H1 (cell line): ENCODE measurements around the gene SMIM5. TPM values are rescaled to one million over a fixed set of nuclear protein-coding genes. Genes with fewer than 3 reads are reported as not detected.
A peak's percentile ranks its signal among the peaks of the same experiment; 100 is the strongest.

ENCODE experiments used
- CTCF ChIA-PET: fragments of 300-600 bp; sonication (Branson Sonifier 250); formaldehyde crosslinking; loops from one replicate; lab custom pipeline; 2021; ENCODE audit not compliant: partially characterized antibody; lab: Charles Lee
- POLR2A ChIA-PET: fragments of 300-600 bp; sonication (Branson Sonifier 250); formaldehyde crosslinking; loops from one replicate; lab custom pipeline; 2021; ENCODE audit warnings: inconsistent platforms; ENCODE audit not compliant: partially characterized antibody; lab: Charles Lee
- DNase-seq, 2 experiments: peaks; one replicate each; pipeline versions ENCODE4 v3.0.0 to v3.0.0-alpha.2; 2010 to 2022; ENCODE audit warnings: low spot score in 2 of 2, low read depth in 1 of 2, mixed read lengths in 1 of 2
- FAIRE-seq: peaks from 2 replicates; lab custom pipeline; 2011; peaks lifted over from hg19 to GRCh38; lab: Jason Lieb, UNC
- H2AFZ ChIP-seq: 2 replicates; pipeline ENCODE4 v1.8.1; 2012; ENCODE audit warnings: low read length, inconsistent platforms
- H2AK5ac ChIP-seq: 2 replicates; pipeline ENCODE4 v1.6.1; 2013; ENCODE audit warnings: low read depth, low read length
- H2BK120ac ChIP-seq: replicated peaks from 2 replicates; pipeline ENCODE3; 2013; ENCODE audit warnings: low read depth, low read length, inconsistent platforms
- H2BK12ac ChIP-seq: 2 replicates; pipeline ENCODE4 v1.6.1; 2013; ENCODE audit warnings: low read depth, low read length
- H2BK15ac ChIP-seq: 2 replicates; pipeline ENCODE4 v1.6.1; 2013; ENCODE audit warnings: low read length
- H2BK20ac ChIP-seq: 2 replicates; pipeline ENCODE4 v1.6.1; 2013; ENCODE audit warnings: low read length
- H2BK5ac ChIP-seq: 2 replicates; pipeline ENCODE4 v1.6.1; 2013; ENCODE audit warnings: low read depth, low read length
- H3K14ac ChIP-seq: 2 replicates; pipeline ENCODE4 v1.6.1; 2013; ENCODE audit warnings: inconsistent platforms; ENCODE audit not compliant: insufficient read length
- H3K18ac ChIP-seq: 2 replicates; pipeline ENCODE4 v1.6.1; 2013; ENCODE audit warnings: low read length; ENCODE audit errors: extremely low read depth
- H3K23ac ChIP-seq: 2 replicates; pipeline ENCODE4 v1.6.1; 2013; ENCODE audit warnings: inconsistent platforms; ENCODE audit not compliant: insufficient read length
- H3K23me2 ChIP-seq: 2 replicates; pipeline ENCODE4 v1.6.1; 2013; ENCODE audit warnings: low read depth, low read length
- H3K27ac ChIP-seq: 2 replicates; pipeline ENCODE4 v1.6.1; 2011; ENCODE audit warnings: low read depth, low read length, inconsistent platforms
- H3K27me3 ChIP-seq, 4 experiments: replicated peaks in 1 of 4; 1 replicate in 1 of 4; 2 replicates in 3 of 4; pipeline versions ENCODE4 v1.6.1 to v1.8.1; 2011 to 2013; ENCODE audit warnings: low read length in 3 of 4, mild to moderate bottlenecking in 3 of 4, inconsistent platforms in 2 of 4, mixed read lengths in 2 of 4, moderate library complexity in 1 of 4; ENCODE audit not compliant: control insufficient read depth in 3 of 4, insufficient read depth in 3 of 4; ENCODE audit errors: extremely low read depth in 1 of 4
- H3K36me3 ChIP-seq, 4 experiments: 2 replicates each; pipeline versions ENCODE4 v1.6.1 to v1.8.1; 2011 to 2013; ENCODE audit warnings: mild to moderate bottlenecking in 4 of 4, low read length in 3 of 4, moderate library complexity in 2 of 4, control low read depth in 1 of 4, inconsistent platforms in 1 of 4; ENCODE audit not compliant: insufficient read depth in 4 of 4, control insufficient read depth in 2 of 4
- H3K4ac ChIP-seq: replicated peaks from 2 replicates; pipeline ENCODE3; 2013; ENCODE audit warnings: low read length, low read depth, mixed read lengths, inconsistent platforms; ENCODE audit not compliant: insufficient read length
- H3K4me1 ChIP-seq, 4 experiments: replicated peaks in 1 of 4; 1 replicate in 1 of 4; 2 replicates in 3 of 4; pipeline versions ENCODE4 v1.6.1 to v1.8.1; 2011 to 2013; ENCODE audit warnings: low read length in 3 of 4, inconsistent platforms in 2 of 4, mixed read lengths in 1 of 4; ENCODE audit not compliant: insufficient read depth in 4 of 4, control insufficient read depth in 3 of 4
- H3K4me2 ChIP-seq, 2 experiments: 2 replicates each; pipeline versions ENCODE4 v1.6.1 to v1.8.1; 2011 to 2013; ENCODE audit warnings: low read depth in 2 of 2, low read length in 2 of 2, control low read depth in 1 of 2, inconsistent platforms in 1 of 2, mild to moderate bottlenecking in 1 of 2; ENCODE audit not compliant: insufficient read depth in 1 of 2
- H3K4me3 ChIP-seq, 4 experiments: fragments of 200-600, 300-600 bp in 1 of 4; sonication (generic), shearing (Covaris generic), sonication (Bioruptor Twin) in 1 of 4; 2 replicates each; pipeline versions ENCODE4 v1.5.1 to v1.8.1; 2011 to 2016; ENCODE audit warnings: low read length in 4 of 4, low read depth in 3 of 4, control low read depth in 2 of 4, inconsistent platforms in 2 of 4, mild to moderate bottlenecking in 2 of 4, mixed read lengths in 1 of 4, moderate library complexity in 1 of 4; ENCODE audit not compliant: insufficient read depth in 2 of 4; ENCODE audit errors: extremely low read depth in 1 of 4
- H3K56ac ChIP-seq: replicated peaks from 2 replicates; pipeline ENCODE3; 2013; ENCODE audit warnings: low read depth, mild to moderate bottlenecking, mixed read lengths, low read length, inconsistent platforms; ENCODE audit not compliant: insufficient read length
- H3K79me1 ChIP-seq: 2 replicates; pipeline ENCODE4 v1.6.1; 2013; ENCODE audit warnings: low read depth, low read length, control low read depth
- H3K79me2 ChIP-seq, 2 experiments: 2 replicates each; pipeline versions ENCODE4 v1.6.1 to v1.8.1; 2012 to 2013; ENCODE audit warnings: low read length in 2 of 2, mild to moderate bottlenecking in 2 of 2, inconsistent platforms in 1 of 2; ENCODE audit not compliant: insufficient read depth in 2 of 2, control insufficient read depth in 1 of 2
- H3K9ac ChIP-seq, 4 experiments: replicated peaks in 1 of 4; 1 replicate in 1 of 4; 2 replicates in 3 of 4; pipeline versions ENCODE4 v1.6.1 to v1.8.1; 2011 to 2013; ENCODE audit warnings: low read depth in 3 of 4, low read length in 3 of 4, control low read depth in 2 of 4, mild to moderate bottlenecking in 2 of 4, moderate library complexity in 2 of 4, inconsistent platforms in 1 of 4; ENCODE audit errors: extremely low read depth in 1 of 4
- H3K9me3 ChIP-seq, 2 experiments: 2 replicates each; pipeline versions ENCODE4 v1.6.1 to v1.8.1; 2012 to 2013; ENCODE audit warnings: mild to moderate bottlenecking in 2 of 2, moderate library complexity in 2 of 2, control low read depth in 1 of 2, inconsistent platforms in 1 of 2, low read depth in 1 of 2, low read length in 1 of 2, mixed read lengths in 1 of 2; ENCODE audit not compliant: insufficient read depth in 2 of 2
- H4K20me1 ChIP-seq, 2 experiments: replicated peaks in 1 of 2; 2 replicates each; pipeline versions ENCODE3 to v1.8.1; 2011 to 2013; ENCODE audit warnings: inconsistent platforms in 2 of 2, low read length in 2 of 2, mild to moderate bottlenecking in 1 of 2; ENCODE audit not compliant: insufficient read depth in 2 of 2, control insufficient read depth in 1 of 2
- H4K5ac ChIP-seq: 2 replicates; pipeline ENCODE4 v1.6.1; 2013; ENCODE audit warnings: low read length, low read depth, mixed read lengths, inconsistent platforms; ENCODE audit not compliant: insufficient read length
- H4K8ac ChIP-seq: 2 replicates; pipeline ENCODE4 v1.8.0; 2013; ENCODE audit warnings: mild to moderate bottlenecking, moderate library complexity, low read length, inconsistent platforms; ENCODE audit not compliant: insufficient read depth; ENCODE audit errors: extremely low read depth
- H4K91ac ChIP-seq: replicated peaks from 2 replicates; pipeline ENCODE3; 2013; ENCODE audit warnings: low read length, mixed read lengths, inconsistent platforms; ENCODE audit not compliant: insufficient read length
- ASH2L ChIP-seq: fragments of 200-600, 300-600 bp; sonication (generic); IDR thresholded peaks from one replicate; pipeline ENCODE4 v1.7.1; 2017; ENCODE audit warnings: low read length
- BCL11A ChIP-seq, 2 experiments: IDR thresholded peaks; one replicate each; pipeline ENCODE4 v1.6.1; 2011; ENCODE audit warnings: low read depth in 2 of 2, low read length in 2 of 2, mild to moderate bottlenecking in 2 of 2
- BRCA1 ChIP-seq: IDR thresholded peaks from 2 replicates; pipeline ENCODE4 v1.6.1; 2012; ENCODE audit warnings: low read depth, low read length, improper control_type of control experiment
- CBX8 ChIP-seq: fragments of 300-800, 300-1000 bp; sonication (generic); IDR thresholded peaks from 2 replicates; pipeline ENCODE4 v1.7.1; 2016; ENCODE audit warnings: low read depth, low read length, borderline replicate concordance
- EP300 ChIP-seq, 2 experiments: IDR thresholded peaks; 1 replicate in 1 of 2; 2 replicates in 1 of 2; pipeline ENCODE4 v1.6.1; 2011 to 2012; ENCODE audit warnings: low read depth in 2 of 2, low read length in 2 of 2, mild to moderate bottlenecking in 2 of 2, borderline replicate concordance in 1 of 2, inconsistent platforms in 1 of 2, moderate library complexity in 1 of 2
- JUN ChIP-seq: IDR thresholded peaks from 2 replicates; pipeline ENCODE4 v1.6.1; 2011; ENCODE audit warnings: low read depth, mild to moderate bottlenecking, improper control_type of control experiment, low read length
- SRF ChIP-seq: IDR thresholded peaks from 2 replicates; pipeline ENCODE4 v1.6.1; 2011; ENCODE audit warnings: mild to moderate bottlenecking, low read depth, low read length, moderate library complexity
- TAF1 ChIP-seq: IDR thresholded peaks from 2 replicates; pipeline ENCODE4 v1.6.1; 2011; ENCODE audit warnings: mild to moderate bottlenecking, low read depth, low read length
- ZNF274 ChIP-seq: IDR thresholded peaks from 2 replicates; pipeline ENCODE4 v1.7.0; 2012; ENCODE audit warnings: low read length, borderline replicate concordance; ENCODE audit errors: extremely low read depth
- WGBS, 2 experiments: shearing (Covaris generic) in 1 of 2; methylation state at CpG; one replicate each; pipeline versions ENCODE4 v1.1.6 to v1.1.7; 2013 to 2015; ENCODE audit warnings: low lambda C conversion rate in 2 of 2, mixed read lengths in 2 of 2, inconsistent platforms in 1 of 2, low coverage in 1 of 2, missing lambda C conversion rate in 1 of 2; ENCODE audit not compliant: insufficient replicate concordance in 2 of 2, insufficient coverage in 1 of 2, insufficient read length in 1 of 2; ENCODE audit errors: extremely low coverage in 1 of 2, missing lambda C conversion rate in 1 of 2; 5-methylcytosine and 5-hydroxymethylcytosine counted together
- polyA plus RNA-seq, 7 experiments: library from polyadenylated mRNA; depleted of rRNA in 3 of 7; stranded (reverse) in 5 of 7; unstranded in 2 of 7; fragments of >200 nt in 5 of 7; fragments of 200-250 nt in 2 of 7; gene quantifications; 1 replicate in 5 of 7; 2 replicates in 1 of 7; 4 replicates in 1 of 7; pipeline versions ENCODE4 v1.2.1 to v1.2.3, GENCODE V29; 2011 to 2013; ENCODE audit warnings: missing spikeins in 2 of 7, mixed read lengths in 2 of 7
- total RNA-seq: library from RNA; stranded (reverse); fragmentation: NEBNext Ultra II Directional; extraction: Animal tissue kit (Norgen Biotek cat#: 25700); gene quantifications from 2 replicates; pipeline ENCODE4 v1.2.1, GENCODE V29; 2021

Gene SMIM5
- total and polyA plus RNA-seq, 2 of the 8 experiments (the other 6 are each of a cell fraction or from before 2014, with no cell fraction given) = not detected

- Histone ChIP-seq H2BK20ac (no peak overlapping the region), H3K9me3 (no peaks in the 10 kb centered on the region), H3K4ac (no peak overlapping the region), H2BK15ac (no peak overlapping the region), H4K91ac (no peak overlapping the region), H3K4me2 (peak overlapping the region; percentile 20 to 54), H2BK12ac (0 out of 2 replicates have a peak overlapping the region, but pooled peaks have one; percentile 4), H2BK120ac (no peak overlapping the region), H3K4me3 (peak overlapping the region in 1 of 4 experiments; percentile 16; a peak in 3 of 8 replicates), H3K27me3 (no peaks in the 10 kb centered on the region), H2BK5ac (no peak overlapping the region), H3K4me1 (peaks cover 0 to 16% (median 11%) of the 10 kb centered on the region in 4 experiments; a peak in 5 of 7 replicates), H2AK5ac (no peak overlapping the region), H3K27ac (no peak overlapping the region), H3K9ac (no peak overlapping the region), H4K5ac (no peak overlapping the region), H3K36me3 (peaks cover 0 to 3% (median under 1%) of the 10 kb centered on the region in 4 experiments; a peak in 2 of 8 replicates), H3K79me1 (no peaks in the 10 kb centered on the region), H3K79me2 (no peaks in the 10 kb centered on the region), H3K56ac (no peak overlapping the region), H3K23ac (no peak overlapping the region), H3K14ac (no peak overlapping the region), H4K20me1 (peaks cover 5 to 20% of the 10 kb centered on the region in 2 experiments), H3K23me2 (no peaks in the 10 kb centered on the region), H2AFZ (no peak overlapping the region), H3K18ac (0 out of 2 replicates have a peak overlapping the region, but pooled peaks have one; percentile 28), H4K8ac (no peak overlapping the region)
- peak; percentile 74 to 92 for DNase-seq
- 23% methylated on average over 26 of the region's 27 CpGs; no CpG with 5 or more reads in 1 of the 2 experiments for WGBS, 2 experiments
- CTCF ChIA-PET = interaction anchor here (0.6 to 59.2 kb wide), 58 partner anchors 10 to 403 kb away, joined by 3 to 2200 read pairs (median 5); partner anchors contain the start of genes RECQL5, SAP30BP, SMIM5 and TSEN54
- FAIRE-seq = peak; percentile 82
- POLR2A ChIA-PET = interaction anchor here (0.8 to 3.4 kb wide), 21 partner anchors 9 to 1196 kb away, joined by 3 to 19 read pairs (median 4); partner anchors contain the start of genes RECQL5 and SAP30BP
- TF ChIP-seq TAF1 (no peak), JUN (no peak), CBX8 (no peak), BRCA1 (no peak), SRF (no peak), ASH2L (no peak), BCL11A (IDR thresholded peaks at IDR 0.05; ENCODE audit: low read depth in 2 of 2, low read length in 2 of 2) (no peak), EP300 (IDR thresholded peaks at IDR 0.05; ENCODE audit: borderline replicate concordance in 1 of 2, low read depth in 2 of 2, low read length in 2 of 2) (no peak), ZNF274 (no peak)
Measured at GRCh38 chr17:75633486-75634375, 497 bp downstream of the SMIM5 start.
